ENCODE data around the gene SPINK8. TPM values are rescaled to one million over a fixed set of nuclear protein-coding genes. Genes with fewer than 3 reads are reported as not detected.

The SPINK8 gene
- polyA plus RNA-seq, 4 donors = not detected

DNA sequence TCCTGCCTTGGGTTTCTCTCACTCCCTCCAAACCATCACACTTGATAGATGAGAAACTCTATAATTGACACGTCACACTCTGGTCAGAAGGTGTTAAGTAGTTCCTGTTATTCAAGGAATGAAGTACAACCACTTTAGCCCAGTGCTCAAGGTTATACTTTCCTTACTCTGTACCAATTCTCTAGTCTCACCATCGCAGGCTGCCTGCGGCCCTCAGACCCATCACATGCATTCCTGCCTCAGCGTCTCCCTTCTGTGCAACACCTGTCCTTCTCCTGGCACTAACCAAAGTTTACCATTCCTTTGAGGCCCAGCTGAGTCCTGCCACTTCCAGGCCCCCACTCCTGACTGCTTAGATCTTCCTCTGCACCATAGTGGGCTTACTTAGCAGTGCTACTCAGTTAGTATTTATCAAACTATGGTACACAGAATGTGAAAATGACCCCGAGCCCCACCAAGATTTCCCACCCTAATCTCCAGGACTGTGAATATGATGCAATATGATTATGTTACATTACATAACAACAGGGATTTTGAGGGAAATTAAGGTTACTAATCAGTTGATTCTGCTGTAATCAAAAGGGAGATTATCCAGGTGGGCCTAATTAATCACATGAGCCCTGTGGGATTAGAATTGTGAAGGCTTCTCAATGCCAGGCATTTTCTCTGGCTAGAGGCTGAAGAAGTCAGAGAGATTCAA, 36.2 kb downstream of the SPINK8 start:
- no peaks in the 10 kb centered on the region for H3K27me3 ChIP-seq (ENCODE audit: control insufficient read depth in 3 of 3, insufficient read depth in 3 of 3, low read length in 3 of 3)
- H3K27ac ChIP-seq (ENCODE audit: low read depth in 1 of 3, low read length in 2 of 3) = no peak overlapping the region
- H3K4me3 ChIP-seq (ENCODE audit: low read depth in 1 of 3, low read length in 3 of 3) = no peak overlapping the region
- H3K4me1 ChIP-seq (ENCODE audit: control insufficient read depth in 3 of 3, insufficient read depth in 2 of 3, low read depth in 1 of 3, low read length in 2 of 3) = peaks cover 2 to 7% (median 3%) of the 10 kb centered on the region in 3 donors
- no peak for FAIRE-seq
- peaks cover 15 to 31% (median 20%) of the 10 kb centered on the region in 3 donors for H3K36me3 ChIP-seq (ENCODE audit: control insufficient read depth in 3 of 3, insufficient read depth in 2 of 3, low read depth in 1 of 3, low read length in 3 of 3)
- 91 to 97% (median 95%) methylated on average over 5 of the region's 5 CpGs for WGBS, 3 donors
- no peaks in the 10 kb centered on the region for H3K9me3 ChIP-seq (ENCODE audit: control insufficient read depth in 2 of 2, insufficient read depth in 1 of 2, low read depth in 1 of 2, low read length in 1 of 2)
- DNase-seq = no peak

DNA sequence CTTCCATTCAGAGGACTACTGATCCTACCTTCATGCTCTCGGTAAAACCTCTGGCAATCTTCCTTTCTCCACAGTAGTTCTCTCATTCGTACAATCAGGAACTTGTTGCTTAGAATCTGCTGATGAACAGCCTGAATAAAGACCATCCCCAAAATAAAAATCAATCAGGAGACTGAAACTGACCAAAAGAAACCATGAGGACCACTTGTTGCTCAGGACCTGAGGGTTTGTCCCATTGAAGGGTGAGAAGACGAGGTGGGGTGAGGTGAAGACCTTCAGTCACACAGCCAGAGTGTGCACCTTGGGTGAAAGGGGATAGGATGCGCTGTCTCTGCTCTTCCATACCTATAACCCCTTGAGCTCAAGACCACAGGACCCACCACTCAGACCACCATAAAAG, 36.8 kb downstream of the SPINK8 start:
- peaks cover 0 to 7% (median 3%) of the 10 kb centered on the region in 3 donors for H3K4me1 ChIP-seq (ENCODE audit: control insufficient read depth in 3 of 3, insufficient read depth in 2 of 3, low read depth in 1 of 3, low read length in 2 of 3)
- no peak overlapping the region for H3K4me3 ChIP-seq (ENCODE audit: low read depth in 1 of 3, low read length in 3 of 3)
- no peaks in the 10 kb centered on the region for H3K27me3 ChIP-seq (ENCODE audit: control insufficient read depth in 3 of 3, insufficient read depth in 3 of 3, low read length in 3 of 3)
- H3K27ac ChIP-seq (ENCODE audit: low read depth in 1 of 3, low read length in 2 of 3) = no peak overlapping the region
- FAIRE-seq (no peak), DNase-seq (no peak)
- H3K36me3 ChIP-seq (ENCODE audit: control insufficient read depth in 3 of 3, insufficient read depth in 2 of 3, low read depth in 1 of 3, low read length in 3 of 3) = peaks cover 15 to 31% (median 20%) of the 10 kb centered on the region in 3 donors
- WGBS, 3 donors = 94 to 97% (median 96%) methylated on average over 4 of the region's 4 CpGs
- H3K9me3 ChIP-seq (ENCODE audit: control insufficient read depth in 2 of 2, insufficient read depth in 1 of 2, low read depth in 1 of 2, low read length in 1 of 2) = no peaks in the 10 kb centered on the region

DNA sequence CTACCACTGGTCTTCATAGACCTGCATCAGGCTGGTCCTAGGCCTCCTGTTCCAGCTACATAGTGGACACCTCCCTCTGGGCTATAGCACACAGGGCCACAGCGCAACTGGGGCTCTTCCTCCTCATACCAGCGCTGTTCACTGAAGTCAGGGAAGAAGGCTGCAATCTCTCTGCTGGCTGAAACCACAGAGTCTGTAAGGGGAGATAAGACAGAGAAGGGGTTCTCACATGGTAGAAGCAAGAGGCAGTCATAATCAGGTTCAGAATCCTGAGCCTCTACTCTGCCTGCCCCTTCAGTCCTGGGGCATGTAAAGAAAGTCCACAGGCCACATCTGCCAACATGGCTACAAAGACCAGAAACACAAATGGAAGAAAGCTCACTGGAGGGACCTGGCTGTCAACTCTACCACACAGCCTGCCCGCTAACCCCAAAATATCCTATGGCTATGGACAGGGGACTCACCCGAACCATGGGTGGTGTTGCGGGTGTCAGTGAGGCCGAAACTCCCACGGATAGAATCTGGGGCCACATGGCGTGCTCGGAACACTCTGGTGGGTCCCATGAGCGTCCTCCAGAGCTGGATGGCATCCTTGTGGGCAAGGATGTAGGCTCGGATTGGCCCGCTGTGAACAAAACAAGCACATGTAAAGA, 38.7 kb downstream of the SPINK8 start:
- H3K36me3 ChIP-seq (ENCODE audit: control insufficient read depth in 3 of 3, insufficient read depth in 2 of 3, low read depth in 1 of 3, low read length in 3 of 3) = peaks cover 15 to 31% (median 20%) of the 10 kb centered on the region in 3 donors
- no peak for FAIRE-seq

DNA sequence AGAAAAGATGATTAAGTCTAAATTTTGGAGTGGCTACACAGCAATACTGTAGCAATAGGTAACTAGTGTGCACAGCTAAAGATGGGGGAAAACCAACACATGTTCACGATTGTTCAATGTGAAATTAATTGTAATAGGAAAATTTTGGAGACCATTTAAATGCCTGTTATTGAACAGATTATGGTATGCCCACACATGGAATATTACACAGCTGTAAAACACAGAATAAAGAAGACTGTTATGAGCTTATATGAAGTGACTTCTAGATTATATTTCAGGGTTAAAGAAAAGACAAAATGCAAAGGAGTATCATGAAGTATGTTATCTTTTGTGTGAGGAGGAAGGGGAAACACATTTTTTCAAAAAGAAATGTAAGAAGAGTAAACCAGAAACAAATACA, 43.8 kb downstream of the SPINK8 start:
- Histone ChIP-seq H3K9me3 (ENCODE audit: control insufficient read depth in 2 of 2, insufficient read depth in 1 of 2, low read depth in 1 of 2, low read length in 1 of 2) (peaks cover 0 to 6% of the 10 kb centered on the region in 2 donors), H3K4me3 (ENCODE audit: low read depth in 1 of 3, low read length in 3 of 3) (no peak overlapping the region), H3K36me3 (ENCODE audit: control insufficient read depth in 3 of 3, insufficient read depth in 2 of 3, low read depth in 1 of 3, low read length in 3 of 3) (peaks cover 5 to 17% (median 8%) of the 10 kb centered on the region in 3 donors), H3K27ac (ENCODE audit: low read depth in 1 of 3, low read length in 2 of 3) (no peak overlapping the region), H3K4me1 (ENCODE audit: control insufficient read depth in 3 of 3, insufficient read depth in 2 of 3, low read depth in 1 of 3, low read length in 2 of 3) (no peaks in the 10 kb centered on the region), H3K27me3 (ENCODE audit: control insufficient read depth in 3 of 3, insufficient read depth in 3 of 3, low read length in 3 of 3) (no peaks in the 10 kb centered on the region)
- DNase-seq (no peak), FAIRE-seq (no peak)
- 76 to 90% (median 84%) methylated on average over 1 of the region's 1 CpG for WGBS, 3 donors

More for the DNA sequence above, 38.7 kb downstream of the SPINK8 start:
- no peaks in the 10 kb centered on the region for H3K9me3 ChIP-seq (ENCODE audit: control insufficient read depth in 2 of 2, insufficient read depth in 1 of 2, low read depth in 1 of 2, low read length in 1 of 2)
- WGBS, 3 donors = 96 to 98% (median 97%) methylated on average over 12 of the region's 12 CpGs
- H3K4me1 ChIP-seq (ENCODE audit: control insufficient read depth in 3 of 3, insufficient read depth in 2 of 3, low read depth in 1 of 3, low read length in 2 of 3) = peaks cover 0 to under 1% (median 0%) of the 10 kb centered on the region in 3 donors
- no peaks in the 10 kb centered on the region for H3K27me3 ChIP-seq (ENCODE audit: control insufficient read depth in 3 of 3, insufficient read depth in 3 of 3, low read length in 3 of 3)
- no peak overlapping the region for H3K4me3 ChIP-seq (ENCODE audit: low read depth in 1 of 3, low read length in 3 of 3)
- no peak overlapping the region for H3K27ac ChIP-seq (ENCODE audit: low read depth in 1 of 3, low read length in 2 of 3)
- no peak for DNase-seq

DNA sequence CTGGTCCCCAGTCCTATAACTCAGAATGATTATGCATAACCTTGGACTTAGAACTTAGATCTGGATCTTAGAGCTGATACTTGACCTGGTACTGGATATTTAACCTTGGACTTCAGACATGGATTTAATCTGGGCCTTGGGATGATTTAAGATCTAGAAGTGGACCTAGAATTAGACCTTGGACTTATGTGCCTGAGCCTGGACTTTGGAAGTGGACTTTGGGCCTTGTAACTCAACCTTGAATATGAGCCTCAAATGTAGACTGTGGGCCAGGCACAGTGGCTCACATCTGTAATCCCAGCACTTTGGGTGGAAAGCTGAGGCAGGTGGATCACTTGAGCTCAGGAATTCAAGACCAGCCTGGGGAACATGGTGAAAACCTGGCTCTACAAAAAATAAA, 46.4 kb downstream of the SPINK8 start:
- Histone ChIP-seq H3K27ac (ENCODE audit: low read depth in 1 of 3, low read length in 2 of 3) (no peak overlapping the region), H3K4me3 (ENCODE audit: low read depth in 1 of 3, low read length in 3 of 3) (no peak overlapping the region), H3K36me3 (ENCODE audit: control insufficient read depth in 3 of 3, insufficient read depth in 2 of 3, low read depth in 1 of 3, low read length in 3 of 3) (peaks cover 0 to 8% (median 0%) of the 10 kb centered on the region in 3 donors), H3K9me3 (ENCODE audit: control insufficient read depth in 2 of 2, insufficient read depth in 1 of 2, low read depth in 1 of 2, low read length in 1 of 2) (peaks cover 0 to 6% of the 10 kb centered on the region in 2 donors), H3K27me3 (ENCODE audit: control insufficient read depth in 3 of 3, insufficient read depth in 3 of 3, low read length in 3 of 3) (no peaks in the 10 kb centered on the region), H3K4me1 (ENCODE audit: control insufficient read depth in 3 of 3, insufficient read depth in 2 of 3, low read depth in 1 of 3, low read length in 2 of 3) (no peaks in the 10 kb centered on the region)
- DNase-seq (no peak), FAIRE-seq (no peak)

DNA sequence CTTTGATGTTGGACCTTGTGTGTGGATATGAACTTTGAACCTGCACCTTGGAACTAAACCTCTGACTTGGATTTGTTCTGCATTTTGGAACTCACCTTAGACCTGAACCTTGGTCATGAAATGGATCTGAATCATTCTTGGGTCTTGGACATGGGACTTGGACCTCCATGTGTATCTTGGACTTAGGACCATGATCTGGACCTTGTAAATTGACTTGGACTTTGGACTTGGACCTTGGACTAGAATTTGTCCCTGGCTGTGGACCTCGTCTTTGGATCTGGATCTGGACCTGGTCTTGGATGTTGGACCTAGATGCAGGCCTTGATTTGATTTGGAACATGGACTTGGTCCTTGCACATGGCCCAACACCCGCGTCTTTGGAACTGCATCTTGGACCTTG, 47.2 kb downstream of the SPINK8 start:
- Histone ChIP-seq H3K27me3 (ENCODE audit: control insufficient read depth in 3 of 3, insufficient read depth in 3 of 3, low read length in 3 of 3) (no peaks in the 10 kb centered on the region), H3K36me3 (ENCODE audit: control insufficient read depth in 3 of 3, insufficient read depth in 2 of 3, low read depth in 1 of 3, low read length in 3 of 3) (peaks cover 0 to 8% (median 0%) of the 10 kb centered on the region in 3 donors), H3K9me3 (ENCODE audit: control insufficient read depth in 2 of 2, insufficient read depth in 1 of 2, low read depth in 1 of 2, low read length in 1 of 2) (peaks cover 0 to 6% of the 10 kb centered on the region in 2 donors), H3K27ac (ENCODE audit: low read depth in 1 of 3, low read length in 2 of 3) (no peak overlapping the region), H3K4me3 (ENCODE audit: low read depth in 1 of 3, low read length in 3 of 3) (no peak overlapping the region), H3K4me1 (ENCODE audit: control insufficient read depth in 3 of 3, insufficient read depth in 2 of 3, low read depth in 1 of 3, low read length in 2 of 3) (no peaks in the 10 kb centered on the region)
- WGBS, 3 donors = 83 to 93% (median 90%) methylated on average over 3 of the region's 3 CpGs
- FAIRE-seq (no peak), DNase-seq (no peak)

DNA sequence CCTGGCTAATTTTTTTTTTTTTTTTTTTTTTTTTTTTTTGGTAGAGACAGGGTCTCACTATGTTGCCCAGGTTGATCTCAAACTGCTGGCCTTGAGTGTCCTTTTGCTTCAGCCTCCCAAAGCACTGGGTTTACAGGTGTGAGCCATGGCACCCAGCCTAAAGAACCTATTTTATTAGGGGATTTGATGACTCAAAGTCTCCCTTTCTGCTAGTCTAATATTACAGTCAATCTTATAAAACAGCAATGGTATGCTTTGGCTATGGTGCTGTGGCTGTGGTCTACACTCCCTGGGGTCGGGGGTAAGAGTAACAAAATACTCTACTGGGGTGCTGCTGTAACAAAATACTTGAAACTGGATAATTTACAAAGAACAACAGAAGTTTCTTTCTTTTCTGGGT, 47.8 kb downstream of the SPINK8 start:
- no peak for FAIRE-seq
- Histone ChIP-seq H3K4me1 (ENCODE audit: control insufficient read depth in 3 of 3, insufficient read depth in 2 of 3, low read depth in 1 of 3, low read length in 2 of 3) (no peaks in the 10 kb centered on the region), H3K9me3 (ENCODE audit: control insufficient read depth in 2 of 2, insufficient read depth in 1 of 2, low read depth in 1 of 2, low read length in 1 of 2) (peaks cover 0 to 6% of the 10 kb centered on the region in 2 donors), H3K36me3 (ENCODE audit: control insufficient read depth in 3 of 3, insufficient read depth in 2 of 3, low read depth in 1 of 3, low read length in 3 of 3) (peaks cover 0 to 8% (median 0%) of the 10 kb centered on the region in 3 donors), H3K27me3 (ENCODE audit: control insufficient read depth in 3 of 3, insufficient read depth in 3 of 3, low read length in 3 of 3) (no peaks in the 10 kb centered on the region), H3K27ac (ENCODE audit: low read depth in 1 of 3, low read length in 2 of 3) (no peak overlapping the region), H3K4me3 (ENCODE audit: low read depth in 1 of 3, low read length in 3 of 3) (no peak overlapping the region)
- WGBS, 3 donors = 84 to 91% (median 88%) methylated on average over 1 of the region's 1 CpG
- no peak for DNase-seq

DNA sequence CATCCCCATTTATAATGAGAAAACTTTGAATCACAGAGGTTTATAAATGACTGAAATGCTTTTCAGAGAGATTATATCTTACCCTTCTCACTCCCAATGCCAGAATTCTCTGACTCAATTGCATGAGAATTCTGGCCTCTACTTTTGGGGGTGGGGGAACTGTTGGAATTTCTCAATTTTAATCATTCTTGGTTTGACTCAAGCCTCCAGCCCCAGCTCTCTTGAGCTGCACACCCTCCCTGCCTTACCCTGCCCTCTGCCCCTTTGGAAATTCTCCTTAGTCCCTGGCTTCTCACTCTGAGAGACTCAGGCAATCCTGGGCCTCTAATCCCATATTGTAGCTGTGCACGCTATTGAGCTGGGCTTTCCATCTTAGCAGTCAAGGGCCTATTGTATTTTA, 48.3 kb downstream of the SPINK8 start:
- peaks cover 0 to 6% of the 10 kb centered on the region in 2 donors for H3K9me3 ChIP-seq (ENCODE audit: control insufficient read depth in 2 of 2, insufficient read depth in 1 of 2, low read depth in 1 of 2, low read length in 1 of 2)
- DNase-seq (no peak), FAIRE-seq (no peak)
- H3K36me3 ChIP-seq (ENCODE audit: control insufficient read depth in 3 of 3, insufficient read depth in 2 of 3, low read depth in 1 of 3, low read length in 3 of 3) = peaks cover 0 to 8% (median 0%) of the 10 kb centered on the region in 3 donors
- no peak overlapping the region for H3K4me3 ChIP-seq (ENCODE audit: low read depth in 1 of 3, low read length in 3 of 3)
- H3K27me3 ChIP-seq (ENCODE audit: control insufficient read depth in 3 of 3, insufficient read depth in 3 of 3, low read length in 3 of 3) = no peaks in the 10 kb centered on the region
- H3K27ac ChIP-seq (ENCODE audit: low read depth in 1 of 3, low read length in 2 of 3) = no peak overlapping the region
- H3K4me1 ChIP-seq (ENCODE audit: control insufficient read depth in 3 of 3, insufficient read depth in 2 of 3, low read depth in 1 of 3, low read length in 2 of 3) = no peaks in the 10 kb centered on the region
- 97 to 100% (median 100%) methylated on average over 1 of the region's 1 CpG for WGBS, 3 donors

All from small intestine (tissue), 7 donors.